Measurements from ENCODE around the gene SPRR2A.
"Not testable (repeated sequence)": the region's sequence is repeated elsewhere in the genome, so short reads cannot be mapped to it uniquely, and the experiment has no call there.

The SPRR2A gene

GRCh38 chr1:153057375-153057774, at the start of gene SPRR2A:
Gene SPRR2A (minus strand): TSS chr1:153057512. CDS start chr1:153056735, 777 bp downstream.
- no peak for DNase-seq

GRCh38 chr1:153100245-153100644, 42.9 kb upstream of the SPRR2A start:
- DNase-seq: no peak

- no peak for DNase-seq
Measured at GRCh38 chr1:153099461-153100045, 42.2 kb upstream of the SPRR2A start.

GRCh38 chr1:153095764-153096163, 38.5 kb upstream of the SPRR2A start:
- no peak for DNase-seq

GRCh38 chr1:153094426-153094825, 37.1 kb upstream of the SPRR2A start, which contains the start of gene SPRR2E:
Gene SPRR2E (minus strand): TSS chr1:153094526. CDS start chr1:153093751, 775 bp downstream.
- no peak for DNase-seq

- no peak for DNase-seq
Measured at GRCh38 chr1:153087652-153088051, 30.3 kb upstream of the SPRR2A start.

- no peak for DNase-seq
Measured at GRCh38 chr1:153081736-153082135, 24.4 kb upstream of the SPRR2A start.

GRCh38 chr1:153072806-153073726, 15.8 kb upstream of the SPRR2A start:
- DNase-seq: no peak

GRCh38 chr1:153071511-153071910, 14.2 kb upstream of the SPRR2A start, which contains the start of gene SPRR2B:
Gene SPRR2B (minus strand): TSS chr1:153071611. CDS start chr1:153070839, 772 bp downstream.
- DNase-seq: no peak

- no peak for DNase-seq
Measured at GRCh38 chr1:153070243-153070642, 12.9 kb upstream of the SPRR2A start.

GRCh38 chr1:153058826-153059784, 1.8 kb upstream of the SPRR2A start:
- DNase-seq: peak; percentile 5

- DNase-seq: no peak
Measured at GRCh38 chr1:153058154-153058553, 842 bp upstream of the SPRR2A start.

- DNase-seq: not testable (repeated sequence)
Measured at GRCh38 chr1:153056111-153056510, 1.2 kb downstream of the SPRR2A start.

GRCh38 chr1:153049211-153049610, 8.1 kb downstream of the SPRR2A start:
- no peak for DNase-seq

- no peak for DNase-seq
Measured at GRCh38 chr1:153040950-153041631, 16.2 kb downstream of the SPRR2A start, which contains the start of gene SPRR2D. Gene SPRR2D (minus strand): TSS chr1:153041120. CDS start chr1:153040346, 774 bp downstream.

- no peak for DNase-seq
Measured at GRCh38 chr1:153035211-153035610, 22.1 kb downstream of the SPRR2A start.

GRCh38 chr1:153032677-153033308, 24.5 kb downstream of the SPRR2A start:
- DNase-seq: peak; percentile 70

- DNase-seq: no peak
Measured at GRCh38 chr1:153032073-153032472, 25.2 kb downstream of the SPRR2A start.

GRCh38 chr1:153030895-153031294, 26.4 kb downstream of the SPRR2A start, which contains the start of gene SPRR1B:
Gene SPRR1B (plus strand): TSS chr1:153031203. CDS start chr1:153032346, 1,143 bp downstream.
- DNase-seq: no peak

GRCh38 chr1:153028766-153029165, 28.5 kb downstream of the SPRR2A start:
- no peak for DNase-seq

- no peak for DNase-seq
Measured at GRCh38 chr1:153025797-153026196, 31.5 kb downstream of the SPRR2A start.
